GM12878 (cell line): ENCODE data around the gene WNT5B. TPM values are rescaled to one million over a fixed set of nuclear protein-coding genes. Genes with fewer than 3 reads are reported as not detected.

ENCODE experiments used
- ATAC-seq: fragments of 200-7000 bp; cut with Tn5 transposase; 3 replicates; pipeline ENCODE4 v1.9.1; 2020; ENCODE audit warnings: mild to moderate bottlenecking, moderate library complexity
- BruUV-seq: library from RNA; stranded (reverse); fragments of 400-500 nt; replicated peaks from 2 replicates; lab custom pipeline; 2021; lab: Mats Ljungman, UMichigan
- CTCF ChIA-PET: fragments of 300-600 bp; sonication (Branson Sonifier 250); formaldehyde crosslinking; extraction: SDS; loops from one replicate; lab custom pipeline; 2021; ENCODE audit warnings: inconsistent platforms; lab: Yijun Ruan, JAX
- POLR2A ChIA-PET: fragments of 350-600 bp; formaldehyde crosslinking; extraction: SDS; loops from one replicate; lab custom pipeline; 2021; ENCODE audit warnings: inconsistent platforms; lab: Charles Lee
- RAD21 ChIA-PET: fragments of 300-600 bp; sonication (Branson Sonifier 250); formaldehyde crosslinking; loops from one replicate; lab custom pipeline; 2023; ENCODE audit warnings: antibody characterized with exemption; ENCODE audit not compliant: unreplicated experiment; lab: Charles Lee
- SMC1A ChIA-PET: fragments of 300-600 bp; sonication (Branson Sonifier 250); formaldehyde crosslinking; loops from one replicate; lab custom pipeline; 2023; ENCODE audit not compliant: unreplicated experiment, uncharacterized antibody; lab: Charles Lee
- DNase-seq: peaks from one replicate; pipeline ENCODE4 v3.0.0-alpha.2; 2011; ENCODE audit warnings: low read depth, low spot score
- FAIRE-seq: peaks from 3 replicates; lab custom pipeline; 2011; peaks lifted over from hg19 to GRCh38; lab: Jason Lieb, UNC
- H2AFZ ChIP-seq: 2 replicates; pipeline ENCODE4 v1.6.0; 2011; ENCODE audit warnings: low read depth, low read length, control low read depth; ENCODE audit not compliant: control insufficient read depth
- H3K27ac ChIP-seq: 2 replicates; pipeline ENCODE4 v1.5.1; 2011; ENCODE audit warnings: control low read depth; ENCODE audit not compliant: control insufficient read depth, insufficient read depth
- H3K27me3 ChIP-seq, 2 experiments: replicated peaks in 1 of 2; 2 replicates each; pipeline versions ENCODE4 v1.6.0 to v1.6.1; 2011; ENCODE audit warnings: low read length in 1 of 2; ENCODE audit not compliant: control insufficient read depth in 2 of 2, insufficient read depth in 2 of 2
- H3K36me3 ChIP-seq, 2 experiments: 2 replicates each; pipeline ENCODE4 v1.5.1; 2011; ENCODE audit warnings: low read length in 1 of 2; ENCODE audit not compliant: control insufficient read depth in 2 of 2, insufficient read depth in 2 of 2
- H3K4me1 ChIP-seq: 2 replicates; pipeline ENCODE4 v1.6.1; 2011; ENCODE audit warnings: mild to moderate bottlenecking, low read length, moderate library complexity, mixed read lengths; ENCODE audit not compliant: control insufficient read depth, insufficient read depth
- H3K4me2 ChIP-seq: 2 replicates; pipeline ENCODE4 v1.6.0; 2011; ENCODE audit warnings: control low read depth; ENCODE audit not compliant: control insufficient read depth, insufficient read depth
- H3K4me3 ChIP-seq: fragments of 200-600 bp; sonication (generic); 2 replicates; pipeline ENCODE4 v1.5.1; 2016
- H3K79me2 ChIP-seq: 2 replicates; pipeline ENCODE4 v1.6.0; 2011; ENCODE audit warnings: low read length; ENCODE audit not compliant: control insufficient read depth, insufficient read depth
- H3K9ac ChIP-seq: 2 replicates; pipeline ENCODE4 v1.8.0; 2011; ENCODE audit warnings: low read length, control low read depth, mixed read lengths; ENCODE audit not compliant: control insufficient read depth, insufficient read depth
- H3K9me3 ChIP-seq: replicated peaks from 3 replicates; pipeline ENCODE4 v1.5.1; 2011; ENCODE audit warnings: mild to moderate bottlenecking, low read length; ENCODE audit not compliant: control insufficient read depth, insufficient read depth
- H4K20me1 ChIP-seq: 2 replicates; pipeline ENCODE4 v1.6.0; 2011; ENCODE audit not compliant: control insufficient read depth, insufficient read depth
- CEBPZ ChIP-seq: fragments of 150-350 bp; IDR thresholded peaks from 2 replicates; pipeline ENCODE4 v1.6.1; 2016; ENCODE audit warnings: low read depth, low read length
- DPF2 ChIP-seq: fragments of 450-650 bp; IDR thresholded peaks from 2 replicates; pipeline ENCODE4 v1.6.1; 2017; ENCODE audit warnings: mild to moderate bottlenecking
- E2F8 ChIP-seq: fragments of 450-650 bp; IDR thresholded peaks from 2 replicates; pipeline ENCODE4 v1.6.1; 2018; ENCODE audit warnings: mild to moderate bottlenecking, low read depth, moderate library complexity; ENCODE audit not compliant: partially characterized antibody
- FOXM1 ChIP-seq: IDR thresholded peaks from 2 replicates; pipeline ENCODE4 v1.6.1; 2012; ENCODE audit warnings: low read depth, mild to moderate bottlenecking, inconsistent platforms, low read length, moderate library complexity
- HCFC1 ChIP-seq: fragments of 150-350 bp; IDR thresholded peaks from 2 replicates; pipeline ENCODE4 v1.6.1; 2014; ENCODE audit warnings: low read length
- HSF1 ChIP-seq: fragments of 150-350 bp; IDR thresholded peaks from 2 replicates; pipeline ENCODE4 v1.6.1; 2014; ENCODE audit warnings: mild to moderate bottlenecking, low read depth, low read length
- KDM1A ChIP-seq: fragments of 200-600 bp; sonication (generic); IDR thresholded peaks from 2 replicates; pipeline ENCODE4 v1.6.1; 2016; ENCODE audit warnings: borderline replicate concordance
- TCF12 ChIP-seq: IDR thresholded peaks from 2 replicates; pipeline ENCODE4 v1.6.1; 2011; ENCODE audit warnings: low read depth, mild to moderate bottlenecking, low read length
- ZNF592 ChIP-seq: fragments of 450-650 bp; IDR thresholded peaks from 2 replicates; pipeline ENCODE4 v1.6.1; 2017; ENCODE audit warnings: mild to moderate bottlenecking, moderate library complexity
- in situ Hi-C: fragments of 300-500 bp; cut with MboI; formaldehyde crosslinking; loops from 9 replicates; pipeline ENCODE4 v1.14.3; 2018; ENCODE audit warnings: mixed read lengths
- intact Hi-C: fragments of 100-400 bp; cut with micrococcal nuclease; formaldehyde crosslinking; loops from one replicate; pipeline ENCODE4 v1.14.2; 2022; ENCODE audit not compliant: unreplicated experiment
- polyA plus RNA-seq, 11 experiments: library from polyadenylated mRNA; depleted of rRNA in 4 of 11; unstranded in 6 of 11; stranded (reverse) in 5 of 11; fragments of >200 nt; fragmentation: Nextera tagmentation in 4 of 11; fragmentation: Illumina TruSeq in 1 of 11; extraction: Ambion mirVana in 4 of 11; extraction: Trizol in 1 of 11; gene quantifications; 1 replicate in 1 of 11; 2 replicates in 10 of 11; pipeline versions ENCODE4 v1.2.1 to v1.2.3, GENCODE V29; 2011 to 2016; ENCODE audit warnings: inconsistent platforms in 2 of 11, missing spikeins in 2 of 11, low read depth in 1 of 11
- total RNA-seq, 4 experiments: library from RNA; depleted of rRNA in 3 of 4; stranded (reverse); fragments of >200 nt in 3 of 4; fragmentation: Illumina TruSeq in 1 of 4; extraction: Trizol in 1 of 4; gene quantifications; 2 replicates each; pipeline versions ENCODE4 v1.2.1 to v1.2.3, GENCODE V29; 2013 to 2021

Gene WNT5B
- total and polyA plus RNA-seq, 10 of the 15 experiments (the other 5 are each of a cell fraction or from before 2014, with no cell fraction given): 0.45 to 18.3 (median 5.4) TPM

DNA sequence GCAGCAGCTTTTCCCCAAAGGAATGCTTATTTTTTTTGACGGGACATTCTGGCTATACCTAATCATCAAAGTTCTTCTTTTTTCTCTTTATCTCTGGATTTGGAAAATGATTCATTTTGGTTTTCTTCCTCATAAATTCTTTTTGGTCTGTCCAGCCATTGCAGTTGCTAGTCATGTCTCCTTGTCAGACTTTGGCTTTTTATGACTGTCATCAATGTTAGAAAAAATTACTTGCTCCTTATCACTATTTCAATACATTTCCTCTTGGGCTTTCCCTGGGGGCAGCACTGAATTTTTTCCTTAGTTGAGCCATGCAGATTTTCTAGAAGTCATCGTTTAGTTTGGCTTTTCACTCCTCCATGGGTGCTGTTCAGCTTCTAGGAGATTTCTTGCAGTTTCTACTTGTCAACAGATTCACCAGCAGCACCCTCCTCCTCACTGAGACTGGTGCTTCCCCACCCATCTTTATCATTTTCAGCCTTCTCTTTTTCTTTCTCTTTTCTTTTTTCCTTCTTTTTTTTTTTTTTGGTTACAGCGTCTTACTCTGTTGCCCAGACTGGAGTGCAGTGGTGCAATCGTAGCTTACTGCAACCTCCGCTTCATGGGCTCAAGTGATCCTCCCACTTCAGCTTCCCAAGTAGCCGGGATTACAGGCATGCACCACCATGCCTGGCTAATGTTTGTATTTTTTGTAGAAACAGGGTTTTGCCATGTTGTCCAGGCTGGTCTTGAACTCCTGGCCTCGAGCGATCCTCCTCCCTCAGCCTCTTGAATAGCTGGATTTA is 67.0 kb downstream of the WNT5B start (continued):
- TF ChIP-seq DPF2 (no peak), HCFC1 (no peak), ZNF592 (no peak), KDM1A (no peak)

GRCh38 chr12:1696800-1697199 is 67.8 kb downstream of the WNT5B start:
- Histone ChIP-seq H3K79me2 (peaks cover 96% of the 10 kb centered on the region), H3K27me3 (no peaks in the 10 kb centered on the region), H2AFZ (no peak overlapping the region), H3K4me2 (no peak overlapping the region), H3K4me3 (no peak overlapping the region), H4K20me1 (no peaks in the 10 kb centered on the region), H3K36me3 (0 out of 4 replicates have a peak, but pooled peaks cover 0 to 4% of the 10 kb centered on the region in 2 experiments), H3K9me3 (peaks cover 2% of the 10 kb centered on the region), H3K9ac (no peak overlapping the region), H3K27ac (no peak overlapping the region), H3K4me1 (no peaks in the 10 kb centered on the region)
- ChIA-PET POLR2A (interaction anchor here (0.6 to 1.6 kb wide), 5 partner anchors 11 to 71 kb away, joined by 3 to 4 read pairs (median 3); no protein-coding TSS in a partner anchor), CTCF (interaction anchor here (1.0 to 5.5 kb wide), 9 partner anchors 9 to 243 kb away, joined by 3 to 37 read pairs (median 6); partner anchors contain the start of gene WNT5B), SMC1A (interaction anchor here (1.2 to 4.1 kb wide), 5 partner anchors 11 to 94 kb away, joined by 3 to 32 read pairs (median 6); no protein-coding TSS in a partner anchor), RAD21 (interaction anchor here (0.9 to 3.0 kb wide), 5 partner anchors 41 to 509 kb away, joined by 3 to 16 read pairs (median 3); no protein-coding TSS in a partner anchor)
- DNase-seq (no peak), FAIRE-seq (no peak), ATAC-seq (peak; percentile 6; the same call in 1 of the 3 replicates)
- BruUV-seq: no TSS peak
- in situ Hi-C loops (no loop called here), intact Hi-C loops (loop anchor here (5.0 kb wide), 1 partner anchor 96 kb away; no protein-coding TSS in a partner anchor)
- TF ChIP-seq CEBPZ (no peak), E2F8 (no peak), FOXM1 (no peak), HSF1 (no peak), TCF12 (no peak)
